ENCODE measurements around the gene PTGR2. TPM values are rescaled to one million over a fixed set of nuclear protein-coding genes. Genes with fewer than 3 reads are reported as not detected.

Gene PTGR2
- total RNA-seq, 3 donors from 2014 or later, result 11.4 to 23.2 (median 17.2) TPM

- DNase-seq (no peak), ATAC-seq (no peak)
- no peaks in the 10 kb centered on the region for H3K36me3 ChIP-seq (ENCODE audit: low read depth)
- TF ChIP-seq, protein P1, sequence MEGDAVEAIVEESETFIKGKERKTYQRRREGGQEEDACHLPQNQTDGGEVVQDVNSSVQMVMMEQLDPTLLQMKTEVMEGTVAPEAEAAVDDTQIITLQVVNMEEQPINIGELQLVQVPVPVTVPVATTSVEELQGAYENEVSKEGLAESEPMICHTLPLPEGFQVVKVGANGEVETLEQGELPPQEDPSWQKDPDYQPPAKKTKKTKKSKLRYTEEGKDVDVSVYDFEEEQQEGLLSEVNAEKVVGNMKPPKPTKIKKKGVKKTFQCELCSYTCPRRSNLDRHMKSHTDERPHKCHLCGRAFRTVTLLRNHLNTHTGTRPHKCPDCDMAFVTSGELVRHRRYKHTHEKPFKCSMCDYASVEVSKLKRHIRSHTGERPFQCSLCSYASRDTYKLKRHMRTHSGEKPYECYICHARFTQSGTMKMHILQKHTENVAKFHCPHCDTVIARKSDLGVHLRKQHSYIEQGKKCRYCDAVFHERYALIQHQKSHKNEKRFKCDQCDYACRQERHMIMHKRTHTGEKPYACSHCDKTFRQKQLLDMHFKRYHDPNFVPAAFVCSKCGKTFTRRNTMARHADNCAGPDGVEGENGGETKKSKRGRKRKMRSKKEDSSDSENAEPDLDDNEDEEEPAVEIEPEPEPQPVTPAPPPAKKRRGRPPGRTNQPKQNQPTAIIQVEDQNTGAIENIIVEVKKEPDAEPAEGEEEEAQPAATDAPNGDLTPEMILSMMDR (IDR thresholded peaks at IDR 0.05), result no peak
- intact Hi-C loops (cut with DNase I, micrococcal nuclease), result no loop called here
- H3K4me1 ChIP-seq (ENCODE audit: low read depth), result no peaks in the 10 kb centered on the region
- no peaks in the 10 kb centered on the region for H3K9me3 ChIP-seq
- no peak overlapping the region for H3K4me3 ChIP-seq
These were observed 26.8 kb downstream of the PTGR2 start for GRCh38 chr14:73878436-73878835.

- H3K4me1 ChIP-seq (ENCODE audit: low read depth), result no peaks in the 10 kb centered on the region
- ATAC-seq, result no peak
- intact Hi-C loops (cut with DNase I, micrococcal nuclease), result no loop called here
- TF ChIP-seq, protein P1 (IDR thresholded peaks at IDR 0.05), result no peak
- no peaks in the 10 kb centered on the region for H3K9me3 ChIP-seq
- no peak overlapping the region for H3K4me3 ChIP-seq
- no peaks in the 10 kb centered on the region for H3K36me3 ChIP-seq (ENCODE audit: low read depth)
- no peak for DNase-seq
These were observed 27.4 kb downstream of the PTGR2 start for GRCh38 chr14:73879027-73879426.

DNA sequence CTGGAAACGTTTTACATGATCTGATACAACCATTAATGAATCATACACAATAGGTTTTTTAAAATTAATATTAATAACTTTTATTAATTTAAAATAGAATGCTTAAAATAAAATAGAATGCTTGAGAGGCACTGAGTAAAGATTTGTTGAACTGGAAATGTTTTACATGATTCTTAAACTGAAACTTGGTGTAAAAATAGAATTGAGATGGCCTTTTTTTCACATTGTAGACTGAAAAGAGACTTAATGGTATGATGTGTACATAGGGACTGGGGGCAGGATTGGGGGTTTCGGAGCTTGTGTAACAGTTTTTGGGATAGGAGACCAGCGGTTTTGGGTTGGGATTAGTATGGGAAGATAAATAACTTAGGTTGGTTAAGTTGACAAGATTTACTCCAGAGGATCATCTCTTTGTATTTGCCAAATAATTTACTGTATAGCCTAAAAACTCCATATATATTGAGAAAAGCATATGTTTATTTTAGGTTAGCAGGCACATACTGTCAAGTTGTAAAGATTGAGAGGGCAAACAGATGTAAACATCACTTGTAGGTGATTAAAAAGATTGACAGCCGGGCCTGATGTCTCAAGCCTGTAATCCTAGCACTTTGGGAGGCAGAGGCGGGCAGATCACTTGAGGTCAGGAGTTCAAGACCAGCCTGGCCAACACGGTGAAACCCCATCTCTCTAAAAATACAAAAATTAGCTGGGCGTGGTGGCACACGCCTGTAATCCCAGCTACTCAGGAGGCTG lies 33.0 kb downstream of the PTGR2 start:
- TF ChIP-seq, protein P1 (IDR thresholded peaks at IDR 0.05), result no peak
- ATAC-seq (no peak), DNase-seq (no peak)
- no peaks in the 10 kb centered on the region for H3K9me3 ChIP-seq
- peaks cover 10% of the 10 kb centered on the region for H3K4me1 ChIP-seq (ENCODE audit: low read depth)
- H3K36me3 ChIP-seq (ENCODE audit: low read depth), result no peaks in the 10 kb centered on the region
- intact Hi-C loops (cut with DNase I, micrococcal nuclease), result no loop called here
- no peak overlapping the region for H3K4me3 ChIP-seq

GRCh38 chr14:73886449-73887317 lies 35.1 kb downstream of the PTGR2 start, which contains the start of gene ZNF410:
Gene ZNF410, plus strand, starts transcription at chr14:73886859. Its CDS starts 5,317 bp downstream, at chr14:73892176.
- TF ChIP-seq, protein P1 (IDR thresholded peaks at IDR 0.05), result no peak
- Histone ChIP-seq H3K4me3 (peak within 1 kb of the TSS; percentile 92), H3K4me1 (ENCODE audit: low read depth) (peaks cover 10% of the 10 kb centered on the region), H3K36me3 (ENCODE audit: low read depth) (no peaks in the 10 kb centered on the region), H3K9me3 (no peaks in the 10 kb centered on the region)
- intact Hi-C loops (cut with DNase I, micrococcal nuclease), result no loop called here
- DNase-seq, result peak; percentile 88 to 95 (median 92)
- peak; percentile 98 for ATAC-seq

- DNase-seq (no peak), ATAC-seq (no peak)
- TF ChIP-seq, protein P1 (IDR thresholded peaks at IDR 0.05), result no peak
- no peaks in the 10 kb centered on the region for H3K9me3 ChIP-seq
- intact Hi-C loops (cut with DNase I, micrococcal nuclease), result no loop called here
- peaks cover 10% of the 10 kb centered on the region for H3K4me1 ChIP-seq (ENCODE audit: low read depth)
- peak overlapping the region; percentile 92 for H3K4me3 ChIP-seq
- no peaks in the 10 kb centered on the region for H3K36me3 ChIP-seq (ENCODE audit: low read depth)
These were observed 35.6 kb downstream of the PTGR2 start for GRCh38 chr14:73887318-73887616.

All from mucosa of descending colon (tissue), 3 donors.